Measurements from ENCODE around the gene PSAT1.

Gene PSAT1

DNA sequence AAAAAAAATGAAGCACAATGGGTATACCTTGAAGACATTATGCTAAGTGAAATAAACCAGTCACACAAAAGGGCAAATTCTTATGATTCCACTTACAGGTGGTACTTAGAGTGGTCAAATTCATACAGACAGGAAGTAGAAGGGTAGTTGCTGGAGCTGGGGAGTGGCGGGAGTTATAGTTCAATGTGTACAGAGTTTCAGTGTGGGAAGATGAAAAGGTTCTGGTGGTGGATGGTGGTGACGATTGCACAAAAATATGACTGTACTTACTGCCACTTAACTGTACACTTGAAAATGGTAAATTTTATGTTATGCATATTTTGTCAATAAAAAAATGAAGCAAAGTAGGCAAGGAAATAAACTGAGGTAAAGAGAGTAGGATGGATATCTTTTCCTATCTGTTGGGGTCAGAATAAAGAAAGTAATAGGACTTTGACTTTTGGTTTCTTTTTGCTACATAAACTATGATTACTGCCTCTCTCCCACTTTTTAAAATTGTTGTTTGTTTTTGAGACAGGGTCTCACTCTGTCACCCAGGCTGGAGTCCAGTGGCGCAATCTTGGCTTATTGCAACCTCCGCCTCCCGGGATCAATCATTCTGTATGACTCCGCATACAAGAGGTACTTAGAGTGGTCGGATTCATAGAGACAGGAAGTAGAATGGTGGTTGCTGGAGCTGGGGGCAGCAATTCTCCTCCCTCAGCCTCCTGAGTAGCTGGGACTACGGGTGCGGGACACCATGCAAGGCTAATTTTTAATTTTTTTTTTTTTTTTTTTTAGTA lies 4.0 kb upstream of the PSAT1 start:
- no peak for DNase-seq

DNA sequence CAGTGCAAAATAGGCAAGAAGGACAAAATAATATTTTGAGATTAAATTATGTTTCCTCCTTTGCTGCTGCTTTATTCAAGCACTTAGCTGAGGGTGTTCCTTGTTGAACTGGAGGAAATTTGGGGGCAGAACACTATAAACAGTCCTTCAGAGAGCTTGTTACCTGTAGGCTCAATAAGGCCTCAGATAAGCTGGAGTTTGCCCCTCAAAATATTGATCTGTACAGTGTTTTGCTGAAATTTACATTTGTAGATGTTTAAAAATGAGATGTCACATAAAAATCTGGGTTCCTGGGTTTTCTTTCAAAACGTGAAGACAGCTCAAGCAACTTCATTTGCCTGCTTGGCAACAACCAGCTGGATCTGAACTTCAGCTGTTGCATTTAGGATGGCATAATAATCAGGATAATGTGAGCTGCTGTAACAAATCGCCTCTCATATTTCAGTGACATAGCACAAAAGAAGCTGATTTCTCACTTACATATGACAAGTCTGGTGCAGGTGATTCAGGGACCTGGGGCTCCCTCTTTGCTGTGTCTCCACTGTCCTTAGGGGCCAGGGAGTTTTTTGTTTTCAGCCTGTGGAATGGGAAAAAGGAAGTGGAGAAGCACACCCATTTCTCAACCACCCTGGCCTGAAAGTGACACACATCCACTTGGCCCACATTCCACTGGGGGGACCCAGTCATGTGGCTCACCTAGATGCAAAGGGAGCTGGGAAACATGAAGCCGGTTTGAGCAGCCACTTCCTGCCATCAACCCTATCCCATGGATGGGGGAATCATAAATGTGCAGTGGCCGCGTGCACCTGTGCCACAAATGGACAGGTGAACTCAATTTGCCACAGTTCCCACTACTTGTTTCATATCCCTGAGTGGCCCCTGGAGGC lies 2.4 kb upstream of the PSAT1 start:
- no peak for DNase-seq

DNA sequence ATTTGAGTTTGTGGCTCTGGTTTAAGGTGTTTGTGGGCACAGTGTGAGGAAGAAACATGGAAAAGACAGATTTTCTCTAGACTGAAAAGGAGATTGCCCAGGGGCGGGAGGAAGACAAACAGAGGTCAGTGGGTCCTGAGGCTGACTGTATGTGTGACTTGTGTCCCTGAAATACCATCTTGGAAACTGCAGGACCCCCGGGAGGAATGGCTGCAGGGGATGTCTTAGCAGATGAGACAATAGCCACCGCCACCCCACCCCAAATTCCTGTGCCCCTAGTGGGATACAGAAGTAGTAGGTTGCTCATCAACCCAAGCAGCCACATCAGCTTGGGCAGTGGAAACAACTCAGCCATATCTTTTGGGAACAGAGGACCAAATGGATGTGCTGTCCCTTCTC lies 1.7 kb upstream of the PSAT1 start:
- DNase-seq: no peak

DNA sequence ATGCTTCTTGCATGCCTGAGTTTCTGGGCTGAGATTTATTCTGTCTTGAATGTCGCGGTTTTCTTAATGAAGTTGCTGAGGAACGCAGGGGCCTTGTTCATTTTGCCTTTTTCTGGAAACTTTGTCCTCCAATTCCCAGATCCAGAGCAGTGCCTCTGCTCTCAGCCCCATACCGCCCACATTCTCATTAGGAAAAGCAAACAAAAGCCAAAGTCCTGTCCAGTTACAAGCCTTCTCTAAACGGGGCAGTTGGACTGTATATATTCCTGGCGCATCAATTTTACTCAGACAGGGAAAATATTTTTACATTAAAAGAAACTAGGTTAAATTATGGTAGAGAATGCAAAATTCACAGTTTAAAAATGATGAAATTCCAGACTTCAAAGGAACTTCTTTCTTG lies 1.2 kb upstream of the PSAT1 start:
- no peak for DNase-seq

DNA sequence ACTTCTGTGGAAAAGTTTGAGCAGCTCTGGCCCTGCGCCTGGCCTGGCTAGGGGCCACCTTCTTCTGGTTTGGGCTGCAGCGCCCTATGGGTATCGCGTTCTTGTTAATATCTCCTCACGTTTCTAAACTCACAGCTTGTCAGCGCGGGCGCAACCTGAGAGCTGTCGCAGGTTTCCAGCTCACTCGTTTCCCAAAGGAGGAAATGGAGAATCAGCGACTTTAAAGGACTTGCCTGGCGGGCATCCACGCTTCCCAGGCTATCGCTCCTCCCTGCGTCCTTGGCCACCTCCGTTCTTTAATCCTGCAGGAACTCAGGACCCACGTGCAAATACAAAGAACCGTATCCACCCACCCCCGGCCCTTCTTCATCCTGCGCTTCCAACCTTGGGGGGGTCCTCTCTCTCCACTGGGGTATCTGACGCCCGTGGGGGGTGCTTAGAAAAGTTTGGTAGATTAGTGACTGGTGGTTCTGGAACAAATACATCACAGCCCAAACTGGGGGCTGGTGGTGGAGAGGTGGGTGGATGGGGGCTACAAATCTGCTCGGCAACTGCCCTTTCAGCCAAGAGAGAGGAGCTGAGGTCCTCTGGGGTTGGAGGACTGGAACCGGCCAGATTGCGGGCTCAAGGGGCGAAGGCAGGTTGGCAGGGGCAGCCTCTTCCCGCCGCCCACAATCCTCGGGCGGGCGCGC lies 578 bp upstream of the PSAT1 start:
- peak; percentile 48 for DNase-seq

DNA sequence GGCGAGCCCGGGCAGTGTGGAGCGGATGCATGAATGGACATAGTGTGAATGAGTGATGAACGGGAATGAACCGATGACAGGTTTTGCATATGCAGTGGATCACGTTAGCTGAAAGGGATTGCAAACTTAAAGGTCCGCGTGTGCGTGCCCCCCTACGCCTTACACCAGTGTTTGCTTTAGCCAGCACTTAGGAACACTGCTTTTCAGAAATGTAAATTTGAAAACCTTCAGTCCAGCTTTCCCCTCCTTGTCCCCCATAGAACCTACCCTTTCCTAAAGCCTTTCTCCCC lies 692 bp downstream of the PSAT1 start:
- DNase-seq: no peak

DNA sequence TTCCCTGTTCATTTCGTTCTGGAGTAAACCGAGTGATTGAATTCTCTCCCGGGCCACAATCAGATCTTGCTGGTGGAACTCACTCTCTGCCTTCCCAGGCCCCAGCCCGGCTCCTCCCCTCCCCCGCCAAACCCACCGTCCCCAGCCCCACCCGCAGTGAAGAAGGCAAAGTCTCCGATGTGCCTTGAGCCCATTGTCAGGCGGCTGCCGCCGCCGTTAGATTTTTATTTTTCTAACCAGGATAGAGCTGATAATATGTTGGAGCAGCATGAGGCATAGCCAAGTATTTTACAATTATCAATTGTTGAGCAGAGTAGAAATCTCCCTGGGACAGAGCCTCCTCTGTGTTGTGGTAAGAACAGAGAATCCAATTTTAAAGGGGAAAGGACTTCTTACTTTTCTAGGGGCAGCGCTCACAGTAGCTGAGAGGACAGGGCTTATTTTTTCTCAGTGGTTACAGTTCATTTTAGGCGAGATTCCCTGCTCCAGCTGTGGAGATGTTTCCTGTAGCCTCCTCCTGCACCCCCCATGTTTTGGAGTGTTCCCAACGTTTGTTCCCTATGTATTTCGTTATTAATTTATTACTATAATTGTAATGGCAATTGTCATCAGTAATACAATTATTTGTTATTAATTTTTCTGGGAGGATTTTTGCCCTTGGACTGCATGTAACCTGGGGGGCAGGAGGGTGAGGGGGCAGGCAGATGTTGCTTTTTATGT lies 1.3 kb downstream of the PSAT1 start:
- DNase-seq: peak; percentile 41

DNA sequence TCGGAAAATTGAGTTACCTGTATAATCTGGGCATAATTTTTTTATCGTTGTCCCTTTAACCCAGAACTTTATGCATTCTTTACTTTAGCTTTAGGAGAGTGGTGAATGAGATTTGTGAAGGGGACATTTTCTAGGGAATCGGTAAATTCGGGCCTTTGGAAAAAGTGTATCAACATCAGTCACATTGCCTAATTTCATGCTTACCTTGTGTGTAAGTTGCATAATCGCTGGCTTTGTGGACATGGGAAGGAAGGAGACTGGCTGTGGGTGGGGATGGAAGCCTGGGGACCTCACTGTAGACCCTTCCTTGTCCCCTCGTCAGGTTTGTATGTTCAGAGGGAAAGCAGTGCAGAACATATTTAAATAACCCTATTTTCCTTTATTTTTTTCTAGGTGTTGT lies 3.3 kb downstream of the PSAT1 start:
- no peak for DNase-seq

DNA sequence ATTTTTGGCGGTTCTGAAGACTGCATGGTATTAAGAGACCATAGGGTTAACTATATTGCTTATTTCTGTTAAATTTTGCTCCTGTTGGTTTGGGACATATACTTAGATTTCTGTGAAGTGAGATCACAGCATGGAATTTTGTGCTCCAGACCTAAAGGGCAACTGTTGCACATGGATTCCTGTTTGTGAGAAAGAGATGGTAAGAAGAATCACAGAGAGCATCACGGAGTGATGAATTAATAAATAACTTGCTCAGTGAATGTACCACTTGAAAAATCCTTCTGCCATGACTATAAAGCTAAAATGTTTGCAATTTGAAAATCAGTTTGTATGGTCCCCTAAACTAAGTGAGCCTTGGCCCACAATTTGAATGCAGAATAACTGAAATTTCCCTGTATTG lies 4.5 kb downstream of the PSAT1 start:
- DNase-seq: no peak

DNA sequence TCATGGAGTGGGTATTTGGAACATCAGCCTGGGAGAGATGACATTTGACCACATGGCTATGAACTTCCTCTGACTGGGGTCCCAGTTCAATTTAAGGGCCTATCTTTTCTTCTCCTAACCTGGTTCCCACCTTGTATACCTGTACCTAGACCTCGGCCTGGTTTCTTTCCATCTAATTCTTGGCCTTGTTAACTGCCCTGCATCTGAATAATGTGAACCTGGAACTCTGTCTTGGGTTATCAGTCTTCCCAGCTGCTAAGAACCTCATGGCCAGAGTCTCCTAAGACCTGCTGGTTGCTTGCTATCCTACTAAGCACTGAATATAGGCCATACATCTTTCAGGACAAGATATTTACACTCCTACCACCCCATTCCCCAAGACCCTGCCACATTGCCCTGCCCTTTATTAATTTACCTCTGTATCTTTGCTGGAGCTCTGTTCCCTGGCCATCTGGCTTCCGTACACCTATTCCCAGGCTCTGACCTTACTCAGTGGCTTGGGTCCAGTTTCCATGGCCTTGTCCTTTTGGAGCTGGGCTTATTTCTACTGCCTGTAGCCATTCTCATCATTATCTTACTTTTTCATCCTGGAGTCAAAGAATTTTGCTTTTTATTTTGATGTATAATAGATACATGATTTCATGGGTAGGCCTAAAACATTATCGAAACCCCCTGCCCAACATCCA lies 6.6 kb downstream of the PSAT1 start:
- DNase-seq: no peak

DNA sequence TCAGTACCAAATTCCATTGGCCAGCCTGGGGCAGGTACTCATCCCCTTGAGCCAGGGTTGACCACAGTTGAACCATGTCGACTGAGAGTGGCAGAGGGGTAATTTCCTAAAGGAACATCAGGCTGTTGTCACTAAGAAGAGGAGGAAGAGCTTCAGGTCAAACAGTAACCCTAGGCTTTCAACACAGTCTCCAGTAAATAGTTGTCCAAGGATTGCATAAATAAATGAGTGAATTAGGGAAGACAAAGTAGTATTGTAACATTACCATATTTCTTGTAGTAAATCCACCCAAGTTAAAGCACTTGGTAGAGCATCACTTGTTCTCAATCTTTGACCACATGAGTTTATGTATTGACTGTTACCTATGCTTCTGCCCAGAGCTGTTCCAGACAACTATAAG lies 7.4 kb downstream of the PSAT1 start:
- DNase-seq: no peak

DNA sequence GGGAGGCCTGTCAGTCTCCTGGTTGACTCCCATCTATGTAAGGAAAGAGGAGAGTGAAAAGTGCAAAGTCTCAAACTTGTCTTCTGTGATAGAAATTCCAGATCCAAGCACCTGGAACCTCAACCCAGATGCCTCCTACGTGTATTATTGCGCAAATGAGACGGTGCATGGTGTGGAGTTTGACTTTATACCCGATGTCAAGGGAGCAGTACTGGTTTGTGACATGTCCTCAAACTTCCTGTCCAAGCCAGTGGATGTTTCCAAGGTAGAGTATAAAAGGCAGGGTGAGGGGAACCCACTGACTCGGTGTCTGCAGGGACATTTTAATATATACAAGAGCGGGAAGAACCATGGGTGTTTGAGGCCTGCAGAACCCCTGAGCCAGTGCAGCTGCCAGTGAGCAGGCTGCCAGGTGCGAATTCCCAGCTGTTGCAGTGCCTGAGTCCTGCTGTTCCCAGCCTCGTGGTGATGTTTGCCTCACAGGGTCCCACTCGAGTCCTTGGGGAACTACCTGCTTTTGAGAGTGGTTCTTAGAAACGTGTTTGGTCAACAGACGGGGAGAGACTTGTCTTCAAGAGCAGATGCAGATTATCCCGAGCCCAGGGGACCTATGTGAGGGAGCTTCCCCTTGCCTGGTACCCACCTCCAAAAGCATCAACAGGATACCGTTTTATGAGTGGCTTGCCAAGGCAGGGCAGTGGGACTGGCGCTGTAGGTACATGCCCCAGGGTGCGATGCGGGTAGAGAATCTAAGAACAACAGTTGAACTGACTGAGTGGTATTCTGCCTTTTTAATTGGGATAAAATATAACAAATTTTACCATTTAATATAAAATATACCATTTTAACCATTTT lies 9.5 kb downstream of the PSAT1 start:
- no peak for DNase-seq

DNA sequence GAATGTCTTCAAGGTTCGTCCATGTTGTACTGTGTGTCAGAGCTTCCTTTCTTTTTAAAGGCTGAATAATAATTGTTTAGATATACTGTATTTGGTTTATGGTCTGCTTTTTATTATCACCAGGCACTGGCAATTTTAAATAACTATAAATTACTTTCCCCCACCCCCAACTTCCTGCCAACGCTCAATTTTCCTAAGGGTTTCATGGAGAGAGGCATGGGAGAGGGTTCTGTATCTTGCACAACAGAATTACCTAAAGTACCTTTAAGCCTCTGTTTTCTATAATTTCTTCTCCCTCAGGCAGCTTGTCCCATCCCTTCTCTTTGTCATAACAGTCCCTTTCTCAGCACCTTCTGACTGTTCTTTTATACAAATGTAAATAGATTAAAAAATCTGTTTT lies 10.4 kb downstream of the PSAT1 start:
- DNase-seq: no peak

DNA sequence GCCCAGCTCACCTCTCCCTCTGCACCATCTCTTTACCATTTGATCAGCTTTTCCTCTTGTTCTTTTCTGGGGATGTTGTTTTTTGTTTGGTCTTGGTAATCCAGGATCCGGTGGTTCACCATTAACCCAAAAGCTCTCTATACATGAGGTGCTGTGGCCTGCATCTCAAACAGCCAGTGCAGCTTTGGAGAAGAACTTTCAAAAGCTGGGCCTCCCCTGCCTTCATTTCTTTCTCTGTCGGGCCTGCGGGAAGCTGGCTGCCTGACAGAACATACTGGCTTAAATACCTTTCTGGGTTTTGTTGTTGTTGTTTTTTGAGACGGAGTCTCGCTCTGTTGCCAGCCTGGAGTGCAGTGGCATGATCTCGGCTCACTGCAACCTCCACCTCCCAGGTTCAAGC lies 12.1 kb downstream of the PSAT1 start:
- no peak for DNase-seq

DNA sequence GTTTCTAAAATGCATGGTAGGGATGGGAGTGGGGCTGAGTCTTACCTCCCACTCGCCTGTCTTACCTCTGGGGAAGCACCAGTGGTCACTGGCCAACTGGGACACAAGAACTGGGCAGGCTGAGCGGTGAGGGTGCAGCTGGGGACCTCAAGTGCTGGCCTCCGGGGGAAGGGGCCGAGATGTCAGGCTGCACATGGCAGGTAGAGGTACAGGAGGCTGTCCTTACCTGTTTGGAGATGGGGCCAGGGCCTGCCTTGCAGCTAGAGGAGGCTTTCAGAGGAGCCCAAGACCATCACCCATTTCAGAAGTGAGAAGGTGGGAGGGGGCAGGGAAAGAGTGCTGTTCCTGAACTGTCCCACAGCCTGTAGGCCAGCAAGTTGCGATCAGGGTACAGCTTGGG lies 14.2 kb downstream of the PSAT1 start:
- DNase-seq: no peak

DNA sequence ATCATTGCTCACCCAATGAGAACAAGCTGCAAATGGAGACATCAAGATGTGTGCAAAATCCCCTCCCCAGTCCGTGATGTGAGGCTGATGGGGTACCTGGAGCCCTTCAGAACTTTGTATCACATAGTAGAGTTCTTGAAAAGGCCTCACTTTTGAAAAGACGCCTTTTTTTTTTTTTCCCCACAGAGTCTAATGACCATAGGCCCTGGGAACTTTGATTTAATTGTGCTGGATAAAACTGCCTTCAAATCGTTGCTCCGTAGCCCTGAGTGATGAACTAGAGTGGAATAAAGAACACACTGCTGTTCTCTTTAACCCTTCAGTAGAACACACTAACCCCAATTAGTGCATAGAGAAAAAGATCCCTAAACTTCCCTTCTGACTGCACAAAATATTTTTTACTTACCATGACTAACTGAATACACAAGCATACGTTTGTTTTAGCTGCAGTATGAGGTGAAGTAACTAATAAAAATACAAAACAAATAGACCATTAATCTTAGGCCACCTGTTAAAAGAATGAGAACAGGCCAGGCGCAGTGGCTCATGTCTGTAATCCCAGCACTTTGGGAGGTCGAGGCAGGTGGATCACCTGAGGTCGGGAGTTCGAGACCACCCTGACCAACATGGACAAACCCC lies 15.1 kb downstream of the PSAT1 start:
- DNase-seq: no peak

DNA sequence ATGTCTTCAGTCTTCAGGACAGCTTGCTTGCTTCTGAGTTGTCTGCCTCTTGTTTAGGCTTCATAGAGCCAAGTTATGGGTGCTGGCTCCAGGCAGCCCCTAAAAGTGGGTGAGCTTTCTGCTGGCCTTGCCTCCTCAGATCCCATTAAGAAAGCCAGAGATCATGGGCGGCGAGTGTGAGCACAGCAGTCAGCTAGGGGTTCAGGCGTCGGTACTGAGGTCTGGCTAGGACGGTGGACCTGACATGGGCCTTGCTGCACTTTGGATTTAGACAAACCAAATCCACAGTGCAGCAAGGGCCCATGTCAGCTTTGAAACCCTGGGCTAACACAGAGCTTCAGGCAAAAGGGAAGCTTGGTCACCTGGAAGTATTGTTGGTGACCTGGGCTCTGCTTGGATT lies 17.6 kb downstream of the PSAT1 start:
- no peak for DNase-seq

DNA sequence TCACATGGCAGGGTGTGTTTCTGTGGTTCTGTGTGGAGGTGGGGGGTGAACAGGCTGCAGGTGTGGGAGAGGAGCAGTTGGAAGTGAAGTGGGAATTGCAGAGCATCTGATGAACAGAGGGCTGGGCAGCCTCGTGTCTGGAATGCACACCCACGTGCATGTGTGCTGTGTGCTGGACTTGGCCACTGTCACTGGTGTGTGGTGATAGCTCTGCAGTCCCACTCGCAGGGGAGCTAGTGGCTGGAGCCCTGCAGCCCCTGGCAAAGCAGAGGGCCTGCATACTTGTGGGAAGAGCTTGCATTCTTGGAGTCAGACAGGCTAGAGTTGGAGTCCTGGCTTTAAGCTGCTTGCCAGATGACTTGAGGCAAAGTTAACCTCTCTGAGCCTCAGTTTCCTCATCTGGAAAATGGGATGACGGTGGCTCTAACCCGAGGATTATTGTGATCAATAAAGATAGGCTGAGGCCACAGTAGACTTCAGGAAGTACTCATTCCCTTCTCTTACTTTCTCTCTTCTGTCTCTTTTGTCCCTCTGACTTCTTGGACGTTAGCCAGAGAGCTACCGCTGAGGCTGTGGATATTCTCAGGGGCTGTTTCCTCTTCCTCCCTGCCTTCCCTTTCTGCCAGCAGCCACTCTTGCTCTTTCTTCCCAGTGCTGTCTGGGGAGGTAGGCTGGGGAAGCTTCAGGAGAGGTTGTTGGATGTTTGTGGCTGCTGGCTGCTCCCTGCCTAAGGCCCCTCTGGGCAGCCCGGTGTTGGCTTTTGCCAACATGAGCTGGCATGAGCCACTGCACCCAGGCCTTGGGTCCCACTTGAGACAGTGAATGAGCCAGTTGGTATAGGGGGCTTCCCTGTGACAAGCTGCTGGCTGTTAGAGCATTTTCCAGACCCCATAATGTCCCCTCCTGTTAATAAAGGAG lies 18.3 kb downstream of the PSAT1 start:
- DNase-seq: peak; percentile 44

DNA sequence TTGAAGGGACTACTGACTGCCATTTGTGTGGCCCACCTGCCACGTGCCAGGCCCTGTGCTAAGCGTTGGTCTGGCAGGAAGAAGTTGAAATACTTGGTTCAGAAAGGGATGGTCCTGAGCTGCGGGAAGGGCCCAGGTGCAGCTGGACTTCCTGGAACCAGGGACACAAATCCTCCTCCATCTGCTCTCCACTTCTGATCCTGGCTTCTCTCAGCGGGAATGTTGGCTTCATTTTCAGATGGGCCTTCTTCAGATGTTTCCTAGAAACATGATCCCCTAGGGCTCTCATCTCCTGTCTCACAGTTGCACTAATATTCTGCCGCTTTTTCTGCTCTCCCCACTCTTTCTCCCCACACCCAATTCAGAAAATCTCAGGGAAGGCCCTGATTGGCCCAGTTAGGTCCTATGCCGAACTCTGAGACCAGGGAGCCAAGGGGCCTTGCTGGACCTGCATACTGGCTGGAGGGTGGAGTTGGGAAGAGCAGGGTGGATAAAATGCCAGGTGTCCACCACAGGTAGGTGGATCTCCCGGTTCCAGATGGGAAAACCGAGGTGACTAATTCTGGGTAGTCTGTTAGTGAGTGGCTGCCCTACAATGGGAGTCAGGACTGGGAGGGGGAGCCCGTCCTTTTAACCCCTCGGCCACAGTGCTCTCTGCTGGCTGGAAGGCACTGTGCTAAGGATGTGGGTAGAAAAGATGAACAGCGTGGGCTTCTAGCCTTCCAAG lies 19.4 kb downstream of the PSAT1 start:
- no peak for DNase-seq

Measured in hematopoietic multipotent progenitor cell treated with erythropoietin and hydrocortisone succinate and interleukin-3 and kit ligand, for 4 days (in vitro differentiated cells).